Activated naive CD4-positive, alpha-beta T cell treated with anti-CD3 and anti-CD28 coated beads, Interleukin-2, amount 10 ng/mL, durations not matched to agents 7 days and 5 days (primary cell): ENCODE measurements around the gene HIPK2.

Experiments
- CTCF ChIA-PET: fragments of 350-600 bp; sonication (Branson Sonifier 250); formaldehyde crosslinking; loops from one replicate; lab custom pipeline; 2021; ENCODE audit warnings: antibody characterized with exemption; lab: Charles Lee
- DNase-seq: peaks from one replicate; pipeline ENCODE4 v3.0.0-alpha.2; 2020
- H3K27ac Mint-ChIP-seq: one replicate; pipeline ENCODE4 v1.8.0; 2021; ENCODE audit warnings: mild to moderate bottlenecking, moderate library complexity, mixed read lengths
- H3K27me3 Mint-ChIP-seq: one replicate; pipeline ENCODE4 v1.8.0; 2021; ENCODE audit warnings: mild to moderate bottlenecking, mixed read lengths
- H3K36me3 Mint-ChIP-seq: one replicate; pipeline ENCODE4 v1.8.0; 2021; ENCODE audit warnings: mixed read lengths
- H3K4me1 Mint-ChIP-seq: one replicate; pipeline ENCODE4 v1.8.0; 2021; ENCODE audit warnings: mixed read lengths
- H3K4me3 Mint-ChIP-seq: one replicate; pipeline ENCODE4 v1.8.0; 2021; ENCODE audit warnings: mild to moderate bottlenecking, moderate library complexity, mixed read lengths
- H3K9me3 Mint-ChIP-seq: one replicate; pipeline ENCODE4 v1.8.0; 2021; ENCODE audit warnings: mixed read lengths

HIPK2 gene

GRCh38 chr7:139587535-139587934 is 190.3 kb downstream of the HIPK2 start:
- Mint-ChIP-seq H3K4me1 (peaks cover 13% of the 10 kb centered on the region), H3K36me3 (peaks cover 5% of the 10 kb centered on the region), H3K9me3 (no peaks in the 10 kb centered on the region), H3K4me3 (no peak overlapping the region), H3K27me3 (no peaks in the 10 kb centered on the region), H3K27ac (no peak overlapping the region)
- no peak for DNase-seq
- CTCF ChIA-PET, result interaction anchor here (1.2 kb wide), 1 partner anchor 88 kb away, joined by 4 read pairs; no protein-coding TSS in a partner anchor

- Mint-ChIP-seq H3K4me3 (no peak overlapping the region), H3K27me3 (no peaks in the 10 kb centered on the region), H3K4me1 (peaks cover 13% of the 10 kb centered on the region), H3K27ac (no peak overlapping the region), H3K36me3 (peaks cover 5% of the 10 kb centered on the region), H3K9me3 (no peaks in the 10 kb centered on the region)
- CTCF ChIA-PET, result interaction anchor here (2.4 kb wide), 1 partner anchor 88 kb away, joined by 9 read pairs; no protein-coding TSS in a partner anchor
- DNase-seq, result no peak
Measured at GRCh38 chr7:139586286-139586685, 191.5 kb downstream of the HIPK2 start.

- H3K9me3 Mint-ChIP-seq, result no peaks in the 10 kb centered on the region
- CTCF ChIA-PET, result interaction anchor here (0.8 to 2.4 kb wide), 3 partner anchors 17 to 86 kb away, joined by 3 to 9 read pairs (median 7); no protein-coding TSS in a partner anchor
- H3K27ac Mint-ChIP-seq, result no peak overlapping the region
- H3K36me3 Mint-ChIP-seq, result peaks cover 5% of the 10 kb centered on the region
- DNase-seq, result no peak
- no peak overlapping the region for H3K4me3 Mint-ChIP-seq
- no peaks in the 10 kb centered on the region for H3K27me3 Mint-ChIP-seq
- H3K4me1 Mint-ChIP-seq, result peaks cover 13% of the 10 kb centered on the region
Measured at GRCh38 chr7:139585042-139585441, 192.8 kb downstream of the HIPK2 start.

GRCh38 chr7:139583826-139584553 is 193.8 kb downstream of the HIPK2 start:
- peaks cover 13% of the 10 kb centered on the region for H3K4me1 Mint-ChIP-seq
- H3K4me3 Mint-ChIP-seq, result no peak overlapping the region
- no peak for DNase-seq
- peaks cover 5% of the 10 kb centered on the region for H3K36me3 Mint-ChIP-seq
- peak overlapping the region; percentile 4 for H3K27ac Mint-ChIP-seq
- H3K9me3 Mint-ChIP-seq, result no peaks in the 10 kb centered on the region
- H3K27me3 Mint-ChIP-seq, result no peaks in the 10 kb centered on the region
- CTCF ChIA-PET, result interaction anchor here (0.8 to 2.4 kb wide), 3 partner anchors 18 to 85 kb away, joined by 3 to 9 read pairs (median 7); no protein-coding TSS in a partner anchor

GRCh38 chr7:139582671-139583155 is 195.1 kb downstream of the HIPK2 start:
- CTCF ChIA-PET, result no interaction called here
- DNase-seq, result no peak
- Mint-ChIP-seq H3K36me3 (peaks cover 5% of the 10 kb centered on the region), H3K27ac (no peak overlapping the region), H3K4me3 (no peak overlapping the region), H3K9me3 (no peaks in the 10 kb centered on the region), H3K4me1 (peaks cover 13% of the 10 kb centered on the region), H3K27me3 (no peaks in the 10 kb centered on the region)

GRCh38 chr7:139582130-139582650 is 195.6 kb downstream of the HIPK2 start:
- no peaks in the 10 kb centered on the region for H3K9me3 Mint-ChIP-seq
- peaks cover 13% of the 10 kb centered on the region for H3K4me1 Mint-ChIP-seq
- no peak for DNase-seq
- H3K27ac Mint-ChIP-seq, result no peak overlapping the region
- no peaks in the 10 kb centered on the region for H3K27me3 Mint-ChIP-seq
- no peak overlapping the region for H3K4me3 Mint-ChIP-seq
- H3K36me3 Mint-ChIP-seq, result peaks cover 5% of the 10 kb centered on the region
- CTCF ChIA-PET, result no interaction called here

- no peak for DNase-seq
- peaks cover 4% of the 10 kb centered on the region for H3K36me3 Mint-ChIP-seq
- no peak overlapping the region for H3K27ac Mint-ChIP-seq
- H3K27me3 Mint-ChIP-seq, result no peaks in the 10 kb centered on the region
- CTCF ChIA-PET, result interaction anchor here (0.8 kb wide), 1 partner anchor 9 kb away, joined by 3 read pairs; no protein-coding TSS in a partner anchor
- no peak overlapping the region for H3K4me3 Mint-ChIP-seq
- H3K4me1 Mint-ChIP-seq, result peaks cover 13% of the 10 kb centered on the region
- no peaks in the 10 kb centered on the region for H3K9me3 Mint-ChIP-seq
Measured at GRCh38 chr7:139580435-139580834, 197.4 kb downstream of the HIPK2 start.

- CTCF ChIA-PET, result no interaction called here
- Mint-ChIP-seq H3K4me3 (no peak overlapping the region), H3K4me1 (no peaks in the 10 kb centered on the region), H3K9me3 (no peaks in the 10 kb centered on the region), H3K27me3 (no peaks in the 10 kb centered on the region), H3K27ac (no peak overlapping the region), H3K36me3 (peaks cover 2% of the 10 kb centered on the region)
- DNase-seq, result no peak
Measured at GRCh38 chr7:139576179-139576973, 201.4 kb downstream of the HIPK2 start.

- Mint-ChIP-seq H3K9me3 (no peaks in the 10 kb centered on the region), H3K27me3 (no peaks in the 10 kb centered on the region), H3K27ac (no peak overlapping the region), H3K4me3 (no peak overlapping the region), H3K36me3 (peaks cover 2% of the 10 kb centered on the region), H3K4me1 (no peaks in the 10 kb centered on the region)
- DNase-seq, result no peak
- CTCF ChIA-PET, result no interaction called here
Measured at GRCh38 chr7:139575338-139575680, 202.5 kb downstream of the HIPK2 start.

GRCh38 chr7:139574618-139575337 is 203.0 kb downstream of the HIPK2 start:
- Mint-ChIP-seq H3K4me1 (no peaks in the 10 kb centered on the region), H3K27me3 (no peaks in the 10 kb centered on the region), H3K9me3 (no peaks in the 10 kb centered on the region), H3K36me3 (peaks cover 2% of the 10 kb centered on the region), H3K27ac (no peak overlapping the region), H3K4me3 (no peak overlapping the region)
- CTCF ChIA-PET, result interaction anchor here (0.9 kb wide), 1 partner anchor 75 kb away, joined by 3 read pairs; no protein-coding TSS in a partner anchor
- no peak for DNase-seq

GRCh38 chr7:139573871-139574270 is 203.9 kb downstream of the HIPK2 start:
- no peaks in the 10 kb centered on the region for H3K4me1 Mint-ChIP-seq
- no peak overlapping the region for H3K4me3 Mint-ChIP-seq
- H3K27me3 Mint-ChIP-seq, result no peaks in the 10 kb centered on the region
- peaks cover 2% of the 10 kb centered on the region for H3K36me3 Mint-ChIP-seq
- DNase-seq, result no peak
- H3K27ac Mint-ChIP-seq, result no peak overlapping the region
- CTCF ChIA-PET, result no interaction called here
- no peaks in the 10 kb centered on the region for H3K9me3 Mint-ChIP-seq

GRCh38 chr7:139572704-139573385 is 205.0 kb downstream of the HIPK2 start:
- DNase-seq, result no peak
- H3K36me3 Mint-ChIP-seq, result peaks cover 2% of the 10 kb centered on the region
- H3K27ac Mint-ChIP-seq, result no peak overlapping the region
- CTCF ChIA-PET, result no interaction called here
- H3K4me1 Mint-ChIP-seq, result no peaks in the 10 kb centered on the region
- no peak overlapping the region for H3K4me3 Mint-ChIP-seq
- no peaks in the 10 kb centered on the region for H3K9me3 Mint-ChIP-seq
- no peaks in the 10 kb centered on the region for H3K27me3 Mint-ChIP-seq

- no peak for DNase-seq
- CTCF ChIA-PET, result no interaction called here
- Mint-ChIP-seq H3K4me3 (no peak overlapping the region), H3K9me3 (no peaks in the 10 kb centered on the region), H3K27ac (no peak overlapping the region), H3K36me3 (peaks cover 2% of the 10 kb centered on the region), H3K4me1 (no peaks in the 10 kb centered on the region), H3K27me3 (no peaks in the 10 kb centered on the region)
Measured at GRCh38 chr7:139572071-139572470, 205.7 kb downstream of the HIPK2 start.
